GM12878 (cell line): ENCODE data around the gene DHCR7. TPM values are rescaled to one million over a fixed set of nuclear protein-coding genes. Genes with fewer than 3 reads are reported as not detected.

ENCODE experiments used
- ATAC-seq: fragments of 200-7000 bp; cut with Tn5 transposase; 3 replicates; pipeline ENCODE4 v1.9.1; 2020; ENCODE audit warnings: mild to moderate bottlenecking, moderate library complexity
- BruUV-seq: library from RNA; stranded (reverse); fragments of 400-500 nt; replicated peaks from 2 replicates; lab custom pipeline; 2021; lab: Mats Ljungman, UMichigan
- CTCF ChIA-PET: fragments of 300-600 bp; sonication (Branson Sonifier 250); formaldehyde crosslinking; extraction: SDS; loops from one replicate; lab custom pipeline; 2021; ENCODE audit warnings: inconsistent platforms; lab: Yijun Ruan, JAX
- POLR2A ChIA-PET: fragments of 350-600 bp; formaldehyde crosslinking; extraction: SDS; loops from one replicate; lab custom pipeline; 2021; ENCODE audit warnings: inconsistent platforms; lab: Charles Lee
- RAD21 ChIA-PET: fragments of 300-600 bp; sonication (Branson Sonifier 250); formaldehyde crosslinking; loops from one replicate; lab custom pipeline; 2023; ENCODE audit warnings: antibody characterized with exemption; ENCODE audit not compliant: unreplicated experiment; lab: Charles Lee
- SMC1A ChIA-PET: fragments of 300-600 bp; sonication (Branson Sonifier 250); formaldehyde crosslinking; loops from one replicate; lab custom pipeline; 2023; ENCODE audit not compliant: unreplicated experiment, uncharacterized antibody; lab: Charles Lee
- DNase-seq: peaks from one replicate; pipeline ENCODE4 v3.0.0-alpha.2; 2011; ENCODE audit warnings: low read depth, low spot score
- FAIRE-seq: peaks from 3 replicates; lab custom pipeline; 2011; peaks lifted over from hg19 to GRCh38; lab: Jason Lieb, UNC
- H2AFZ ChIP-seq: 2 replicates; pipeline ENCODE4 v1.6.0; 2011; ENCODE audit warnings: low read depth, low read length, control low read depth; ENCODE audit not compliant: control insufficient read depth
- H3K27ac ChIP-seq: 2 replicates; pipeline ENCODE4 v1.5.1; 2011; ENCODE audit warnings: control low read depth; ENCODE audit not compliant: control insufficient read depth, insufficient read depth
- H3K27me3 ChIP-seq, 2 experiments: replicated peaks in 1 of 2; 2 replicates each; pipeline versions ENCODE4 v1.6.0 to v1.6.1; 2011; ENCODE audit warnings: low read length in 1 of 2; ENCODE audit not compliant: control insufficient read depth in 2 of 2, insufficient read depth in 2 of 2
- H3K36me3 ChIP-seq, 2 experiments: 2 replicates each; pipeline ENCODE4 v1.5.1; 2011; ENCODE audit warnings: low read length in 1 of 2; ENCODE audit not compliant: control insufficient read depth in 2 of 2, insufficient read depth in 2 of 2
- H3K4me1 ChIP-seq: 2 replicates; pipeline ENCODE4 v1.6.1; 2011; ENCODE audit warnings: mild to moderate bottlenecking, low read length, moderate library complexity, mixed read lengths; ENCODE audit not compliant: control insufficient read depth, insufficient read depth
- H3K4me2 ChIP-seq: 2 replicates; pipeline ENCODE4 v1.6.0; 2011; ENCODE audit warnings: control low read depth; ENCODE audit not compliant: control insufficient read depth, insufficient read depth
- H3K4me3 ChIP-seq: fragments of 200-600 bp; sonication (generic); 2 replicates; pipeline ENCODE4 v1.5.1; 2016
- H3K79me2 ChIP-seq: 2 replicates; pipeline ENCODE4 v1.6.0; 2011; ENCODE audit warnings: low read length; ENCODE audit not compliant: control insufficient read depth, insufficient read depth
- H3K9ac ChIP-seq: 2 replicates; pipeline ENCODE4 v1.8.0; 2011; ENCODE audit warnings: low read length, control low read depth, mixed read lengths; ENCODE audit not compliant: control insufficient read depth, insufficient read depth
- H3K9me3 ChIP-seq: replicated peaks from 3 replicates; pipeline ENCODE4 v1.5.1; 2011; ENCODE audit warnings: mild to moderate bottlenecking, low read length; ENCODE audit not compliant: control insufficient read depth, insufficient read depth
- H4K20me1 ChIP-seq: 2 replicates; pipeline ENCODE4 v1.6.0; 2011; ENCODE audit not compliant: control insufficient read depth, insufficient read depth
- BCL11A ChIP-seq: IDR thresholded peaks from 2 replicates; pipeline ENCODE4 v1.6.1; 2011; ENCODE audit warnings: low read depth, low read length
- BHLHE40 ChIP-seq, 2 experiments: fragments of 450-650 bp in 1 of 2; IDR thresholded peaks; 2 replicates each; pipeline ENCODE4 v1.6.1; 2011 to 2017; ENCODE audit warnings: low read depth in 2 of 2, borderline replicate concordance in 1 of 2, improper control_type of control experiment in 1 of 2, low read length in 1 of 2, mild to moderate bottlenecking in 1 of 2
- E2F8 ChIP-seq: fragments of 450-650 bp; IDR thresholded peaks from 2 replicates; pipeline ENCODE4 v1.6.1; 2018; ENCODE audit warnings: mild to moderate bottlenecking, low read depth, moderate library complexity; ENCODE audit not compliant: partially characterized antibody
- EED ChIP-seq: sonication (generic); IDR thresholded peaks from 2 replicates; pipeline ENCODE4 v1.6.1; 2016; ENCODE audit warnings: antibody characterized with exemption, low read depth
- GATAD2B ChIP-seq: fragments of 450-650 bp; conservative IDR thresholded peaks from 2 replicates; pipeline ENCODE4 v1.6.1; 2017; ENCODE audit warnings: low read depth, mild to moderate bottlenecking, moderate library complexity
- IKZF2 ChIP-seq, 2 experiments: fragments of 450-650 bp; IDR thresholded peaks; 2 replicates each; pipeline ENCODE4 v1.6.1; 2017; ENCODE audit warnings: mild to moderate bottlenecking in 2 of 2, moderate library complexity in 2 of 2
- LARP7 ChIP-seq: fragments of 450-650 bp; IDR thresholded peaks from 2 replicates; pipeline ENCODE4 v1.6.1; 2017; ENCODE audit warnings: mild to moderate bottlenecking
- MXI1 ChIP-seq: fragments of 150-350 bp; IDR thresholded peaks from 2 replicates; pipeline ENCODE4 v1.6.1; 2011; ENCODE audit warnings: low read depth, mild to moderate bottlenecking, inconsistent platforms, low read length, improper control_type of control experiment
- PAX5 ChIP-seq: IDR thresholded peaks from 2 replicates; pipeline ENCODE4 v1.6.1; 2011; ENCODE audit warnings: low read depth, low read length, borderline replicate concordance
- PBX3 ChIP-seq: IDR thresholded peaks from 2 replicates; pipeline ENCODE4 v1.6.1; 2011; ENCODE audit warnings: mild to moderate bottlenecking, low read depth, low read length, moderate library complexity; ENCODE audit not compliant: insufficient replicate concordance
- PKNOX1 ChIP-seq: fragments of 450-650 bp; IDR thresholded peaks from 2 replicates; pipeline ENCODE4 v1.6.1; 2016; ENCODE audit warnings: mild to moderate bottlenecking
- RELB ChIP-seq: fragments of 450-650 bp; IDR thresholded peaks from 2 replicates; pipeline ENCODE4 v1.6.1; 2017; ENCODE audit warnings: low read depth, mild to moderate bottlenecking, moderate library complexity
- RUNX3 ChIP-seq: IDR thresholded peaks from 2 replicates; pipeline ENCODE4 v1.6.1; 2012; ENCODE audit warnings: low read length, inconsistent platforms
- TCF12 ChIP-seq: IDR thresholded peaks from 2 replicates; pipeline ENCODE4 v1.6.1; 2011; ENCODE audit warnings: low read depth, mild to moderate bottlenecking, low read length
- TCF3 ChIP-seq: IDR thresholded peaks from 2 replicates; pipeline ENCODE4 v1.6.1; 2012; ENCODE audit warnings: low read depth, mild to moderate bottlenecking, low read length, borderline replicate concordance; ENCODE audit not compliant: insufficient read depth
- ZNF384 ChIP-seq: IDR thresholded peaks from 2 replicates; pipeline ENCODE4 v1.6.1; 2012; ENCODE audit warnings: low read depth, mild to moderate bottlenecking, low read length, improper control_type of control experiment, borderline replicate concordance
- WGBS: methylation state at CpG from one replicate; pipeline ENCODE4 v1.1.6; 2016; ENCODE audit warnings: low lambda C conversion rate; ENCODE audit not compliant: insufficient replicate concordance, insufficient coverage; ENCODE audit errors: missing lambda C conversion rate; 5-methylcytosine and 5-hydroxymethylcytosine counted together
- in situ Hi-C: fragments of 300-500 bp; cut with MboI; formaldehyde crosslinking; loops from 9 replicates; pipeline ENCODE4 v1.14.3; 2018; ENCODE audit warnings: mixed read lengths
- intact Hi-C: fragments of 100-400 bp; cut with micrococcal nuclease; formaldehyde crosslinking; loops from one replicate; pipeline ENCODE4 v1.14.2; 2022; ENCODE audit not compliant: unreplicated experiment
- polyA plus RNA-seq, 11 experiments: library from polyadenylated mRNA; depleted of rRNA in 4 of 11; unstranded in 6 of 11; stranded (reverse) in 5 of 11; fragments of >200 nt; fragmentation: Nextera tagmentation in 4 of 11; fragmentation: Illumina TruSeq in 1 of 11; extraction: Ambion mirVana in 4 of 11; extraction: Trizol in 1 of 11; gene quantifications; 1 replicate in 1 of 11; 2 replicates in 10 of 11; pipeline versions ENCODE4 v1.2.1 to v1.2.3, GENCODE V29; 2011 to 2016; ENCODE audit warnings: inconsistent platforms in 2 of 11, missing spikeins in 2 of 11, low read depth in 1 of 11
- total RNA-seq, 4 experiments: library from RNA; depleted of rRNA in 3 of 4; stranded (reverse); fragments of >200 nt in 3 of 4; fragmentation: Illumina TruSeq in 1 of 4; extraction: Trizol in 1 of 4; gene quantifications; 2 replicates each; pipeline versions ENCODE4 v1.2.1 to v1.2.3, GENCODE V29; 2013 to 2021

DHCR7 gene
- total and polyA plus RNA-seq, 10 of the 15 experiments (the other 5 are each of a cell fraction or from before 2014, with no cell fraction given) = 4.2 to 115 (median 57.8) TPM

- peak; percentile 55 for DNase-seq
- H3K79me2 ChIP-seq = no peaks in the 10 kb centered on the region
- no peak overlapping the region for H3K27ac ChIP-seq
- H3K4me1 ChIP-seq = peaks cover 35% of the 10 kb centered on the region
- ChIA-PET CTCF (interaction anchor here (0.9 to 4.0 kb wide), 9 partner anchors 29 to 951 kb away, joined by 3 to 61 read pairs (median 6); partner anchors contain the start of gene DHCR7), POLR2A (interaction anchor here (0.7 to 0.9 kb wide), 2 partner anchors 27 to 34 kb away, joined by 4 read pairs; partner anchors contain the start of gene NADSYN1), RAD21 (interaction anchor here (0.7 to 2.5 kb wide), 7 partner anchors 24 to 951 kb away, joined by 3 to 14 read pairs (median 7); partner anchors contain the start of gene NADSYN1), SMC1A (interaction anchor here (0.8 to 4.0 kb wide), 7 partner anchors 33 to 603 kb away, joined by 3 to 39 read pairs (median 3); no protein-coding TSS in a partner anchor)
- no peaks in the 10 kb centered on the region for H3K36me3 ChIP-seq
- FAIRE-seq = peak; percentile 84
- intact Hi-C loops (loop anchor here (2.0 kb wide), 1 partner anchor 332 kb away; no protein-coding TSS in a partner anchor), in situ Hi-C loops (loop anchor here (5.0 kb wide), 1 partner anchor 606 kb away; no protein-coding TSS in a partner anchor)
- 3% methylated on average over 8 of the region's 8 CpGs for WGBS
- peak overlapping the region; percentile 23; the same call in 1 of the 2 replicates for H3K4me2 ChIP-seq
- no peak overlapping the region for H2AFZ ChIP-seq
- H3K9me3 ChIP-seq = no peaks in the 10 kb centered on the region
- no peak overlapping the region for H3K9ac ChIP-seq
- ATAC-seq = peak; percentile 88
- no peaks in the 10 kb centered on the region for H3K27me3 ChIP-seq
- no TSS peak for BruUV-seq
- no peak overlapping the region for H3K4me3 ChIP-seq
- no peaks in the 10 kb centered on the region for H4K20me1 ChIP-seq
- TF ChIP-seq EED (0 out of 2 replicates have a peak, but pooled peaks have one; percentile 32), RELB (0 out of 2 replicates have a peak, but pooled peaks have one; percentile 19), PBX3 (peak; percentile 78), ZNF384 (no peak), PKNOX1 (peak; percentile 73), RUNX3 (peak; percentile 73), GATAD2B (peak; percentile 48; the same call in 1 of the 2 replicates), TCF12 (peak; percentile 99), E2F8 (no peak), TCF3 (peak; percentile 98), BCL11A (peak; percentile 55; the same call in 1 of the 2 replicates), MXI1 (0 out of 2 replicates have a peak, but pooled peaks have one; percentile 38), PAX5 (0 out of 2 replicates have a peak, but pooled peaks have one; percentile 16), IKZF2 (IDR thresholded peaks at IDR 0.05) (peak; percentile 40 to 51; a peak in 2 of 4 replicates), BHLHE40 (IDR thresholded peaks at IDR 0.05; ENCODE audit: borderline replicate concordance in 1 of 2, low read depth in 2 of 2, low read length in 1 of 2) (0 out of 4 replicates have a peak, but pooled peaks of 1 of the 2 experiments have one; percentile 27), LARP7 (no peak)
Observed at GRCh38 chr11:71418643-71419042, 29.6 kb downstream of the DHCR7 start.
